OCI-LY7 (cell line): ENCODE data around the gene SCARB2.

Experiments
- CTCF ChIP-seq: fragments of 200-600 bp; sonication (generic); conservative IDR thresholded peaks from 2 replicates; pipeline ENCODE4 v1.5.1; 2014; ENCODE audit warnings: mild to moderate bottlenecking, antibody characterized with exemption, low read length, moderate library complexity, mixed read lengths
- EZH2phosphoT487 ChIP-seq: fragments of 200-600 bp; sonication (generic); IDR thresholded peaks from 2 replicates; pipeline ENCODE4 v1.6.1; 2018; ENCODE audit warnings: low read depth, borderline replicate concordance, mild to moderate bottlenecking, mixed run types, antibody characterized with exemption, low read length, moderate library complexity, mixed read lengths

- TF ChIP-seq CTCF, result no peak
- TF ChIP-seq EZH2phosphoT487, result no peak
Measured at GRCh38 chr4:76196376-76196775, 17.2 kb downstream of the SCARB2 start.
